Breast epithelium (tissue), 4 donors: ENCODE data around the gene AMER3. TPM values are rescaled to one million over a fixed set of nuclear protein-coding genes. Genes with fewer than 3 reads are reported as not detected.

ENCODE experiments used
- DNase-seq, 2 donors: peaks; one replicate each; pipeline ENCODE4 v3.0.0-alpha.2; 2019; ENCODE audit warnings: low spot score in 2 of 2
- H3K27ac ChIP-seq, 2 donors: fragments of 200-600 bp; sonication (generic) in 1 of 2; one replicate each; pipeline ENCODE4 v1.5.1; 2016 to 2019; ENCODE audit warnings: mild to moderate bottlenecking in 1 of 2
- H3K27me3 ChIP-seq, 2 donors: fragments of 200-600 bp; sonication (generic) in 1 of 2; one replicate each; pipeline versions ENCODE4 v1.5.1 to v1.6.0; 2017 to 2019; ENCODE audit warnings: control low read depth in 1 of 2, mild to moderate bottlenecking in 1 of 2
- H3K36me3 ChIP-seq: fragments of 200-600 bp; one replicate; pipeline ENCODE4 v1.5.1; 2019
- H3K4me1 ChIP-seq, 2 donors: fragments of 200-600 bp; sonication (generic); one replicate each; pipeline ENCODE4 v1.5.1; 2016 to 2019; ENCODE audit warnings: control low read depth in 1 of 2
- H3K4me3 ChIP-seq, 3 donors: fragments of 200-600 bp; sonication (generic); 1 replicate in 2 of 3; 2 replicates in 1 of 3; pipeline ENCODE4 v1.5.1; 2016 to 2019; ENCODE audit warnings: mild to moderate bottlenecking in 3 of 3, moderate library complexity in 2 of 3
- H3K9me3 ChIP-seq, 2 donors: fragments of 200-600 bp; sonication (generic) in 1 of 2; one replicate each; pipeline ENCODE4 v1.5.1; 2016 to 2019; ENCODE audit warnings: control low read depth in 1 of 2
- POLR2A ChIP-seq: fragments of 450-650 bp; IDR thresholded peaks from one replicate; pipeline ENCODE4 v1.6.1; 2016; ENCODE audit warnings: antibody characterized with exemption, mild to moderate bottlenecking, moderate library complexity
- intact Hi-C: fragments of 100-400 bp; cut with DNase I; formaldehyde crosslinking; loops from one replicate; pipeline ENCODE4 v1.15.1; 2023; ENCODE audit warnings: low total_unique reads
- total RNA-seq, 3 donors: library from RNA; depleted of rRNA; stranded (reverse); fragments of >200 nt; gene quantifications; one replicate each; pipeline ENCODE4 v1.1.0, GENCODE V29; 2016

AMER3 gene
- total RNA-seq, 3 donors from 2014 or later: not detected

DNA sequence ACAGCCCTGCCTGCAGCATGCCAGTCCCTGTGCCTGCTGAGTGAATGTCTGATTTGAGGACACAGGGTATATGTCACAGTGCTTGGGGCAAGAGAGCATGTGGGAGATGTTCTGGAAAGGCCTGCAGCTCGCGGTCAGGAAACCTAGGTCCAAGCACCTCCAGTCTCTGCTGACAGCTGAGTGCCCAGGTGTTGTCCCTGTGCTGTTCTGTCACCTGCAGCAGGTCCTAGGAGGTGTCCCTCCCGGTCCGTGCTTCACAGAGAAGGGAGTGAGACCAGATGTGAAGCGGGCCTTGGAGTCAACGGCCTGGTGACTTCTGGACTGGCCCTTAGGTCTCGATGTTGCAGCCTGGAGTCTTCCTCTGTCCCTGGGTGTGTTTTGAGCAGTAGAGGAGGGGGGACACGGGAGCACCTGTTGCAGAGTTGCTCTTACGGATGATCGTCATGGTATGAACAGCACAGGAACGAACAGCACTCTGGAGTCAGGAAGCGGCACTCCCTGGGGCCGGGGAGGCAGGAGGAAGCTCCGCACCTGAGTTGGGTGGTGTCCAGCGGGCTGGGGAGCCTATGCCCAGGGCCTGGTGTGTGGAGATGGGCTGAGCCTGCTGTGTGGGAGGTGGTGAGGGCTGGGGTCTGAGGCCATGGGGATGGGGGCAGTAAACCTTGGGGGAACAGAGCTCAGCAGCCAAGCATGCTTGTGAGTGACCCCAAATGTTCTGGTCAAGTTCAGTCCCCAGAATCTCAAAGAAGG lies 59.8 kb downstream of the AMER3 start:
- no peak for TF ChIP-seq POLR2A
- DNase-seq: peak in 1 of 2 donors; percentile 46
- Histone ChIP-seq H3K4me3 (no peak overlapping the region), H3K9me3 (no peaks in the 10 kb centered on the region), H3K4me1 (no peaks in the 10 kb centered on the region), H3K36me3 (no peaks in the 10 kb centered on the region), H3K27ac (no peak overlapping the region), H3K27me3 (no peaks in the 10 kb centered on the region)
- intact Hi-C loops: no loop called here

Other genes with a start within 250 kb of the AMER3 start
- gene POTEI, start 246.2 kb upstream of the AMER3 start, total RNA-seq: 1 to 10 TPM in 1 of 3 donors, under 1 TPM in 1, not detected in 1; 0.98 to 1.2 TPM
- gene CFC1B, start 234.3 kb upstream of the AMER3 start, total RNA-seq: not detected
- gene CFC1, start 156.0 kb upstream of the AMER3 start, total RNA-seq: not detected
- gene POTEJ, start 144.1 kb upstream of the AMER3 start, total RNA-seq: not detected
- gene GPR148, start 26.5 kb upstream of the AMER3 start, total RNA-seq: not detected
- 10 to 100 TPM in 1 of 3 donors, 1 to 10 TPM in 2; 7.5 to 10.1 (median 8.0) TPM for gene ARHGEF4, start 81.4 kb downstream of the AMER3 start, total RNA-seq